WTC11 (cell line): ENCODE results near the gene ZNF750. TPM values are rescaled to one million over a fixed set of nuclear protein-coding genes. Genes with fewer than 3 reads are reported as not detected.

Experiments used
- ATAC-seq: fragments of 200-7000 bp; cut with Tn5 transposase; 2 replicates; pipeline ENCODE4 v1.10.0; 2021; ENCODE audit warnings: mild to moderate bottlenecking, moderate library complexity
- CTCF ChIA-PET: fragments of 300-600 bp; sonication (Branson Sonifier 250); formaldehyde crosslinking; loops from one replicate; lab custom pipeline; 2021; ENCODE audit warnings: antibody characterized with exemption; lab: Charles Lee
- POLR2A ChIA-PET: fragments of 350-600 bp; sonication (Branson Sonifier 250); formaldehyde crosslinking; loops from one replicate; lab custom pipeline; 2021; ENCODE audit warnings: antibody characterized with exemption; lab: Charles Lee
- DNase-seq: peaks from one replicate; pipeline ENCODE4 v3.0.0; 2021; ENCODE audit warnings: low spot score
- H3K27ac Mint-ChIP-seq: 2 replicates; pipeline ENCODE4 v1.8.0; 2021; ENCODE audit warnings: mixed read lengths
- H3K27me3 Mint-ChIP-seq: 2 replicates; pipeline ENCODE4 v1.8.0; 2021; ENCODE audit warnings: low read depth, mild to moderate bottlenecking, moderate library complexity, mixed read lengths
- H3K36me3 Mint-ChIP-seq: 2 replicates; pipeline ENCODE4 v1.8.0; 2021; ENCODE audit warnings: mixed read lengths
- H3K4me1 Mint-ChIP-seq: 2 replicates; pipeline ENCODE4 v1.8.0; 2022; ENCODE audit warnings: mixed read lengths
- H3K4me3 Mint-ChIP-seq: 2 replicates; pipeline ENCODE4 v1.8.0; 2021; ENCODE audit warnings: mild to moderate bottlenecking, moderate library complexity, mixed read lengths
- H3K9me3 Mint-ChIP-seq: 2 replicates; pipeline ENCODE4 v1.8.0; 2021; ENCODE audit warnings: mixed read lengths
- CBFB ChIP-seq: sonication (generic); formaldehyde crosslinking; IDR thresholded peaks from 2 replicates; pipeline ENCODE4 v1.8.1; 2022; ENCODE audit warnings: mild to moderate bottlenecking, low read depth, missing genetic modification reagents
- ESRRA ChIP-seq: sonication (generic); formaldehyde crosslinking; IDR thresholded peaks from 2 replicates; pipeline ENCODE4 v1.8.1; 2022; ENCODE audit warnings: mild to moderate bottlenecking, missing genetic modification reagents, borderline replicate concordance
- JAZF1 ChIP-seq: fragments of 250-450 bp; sonication (Bioruptor Pico); IDR thresholded peaks from 2 replicates; pipeline ENCODE4 v1.9.0; 2021; ENCODE audit warnings: moderate library complexity, mild to moderate bottlenecking, inconsistent platforms
- MXD4 ChIP-seq: fragments of 250-450 bp; sonication (Bioruptor Pico); IDR thresholded peaks from 2 replicates; pipeline ENCODE4 v1.8.0; 2021; ENCODE audit warnings: mild to moderate bottlenecking, moderate library complexity, borderline replicate concordance
- NFE2L1 ChIP-seq: sonication (generic); formaldehyde crosslinking; IDR thresholded peaks from 2 replicates; pipeline ENCODE4 v1.8.1; 2023; ENCODE audit warnings: missing genetic modification reagents
- NR1H2 ChIP-seq: sonication (generic); formaldehyde crosslinking; IDR thresholded peaks from 2 replicates; pipeline ENCODE4 v1.9.0; 2021; ENCODE audit warnings: mild to moderate bottlenecking, moderate library complexity, missing genetic modification reagents
- RELA ChIP-seq: sonication (generic); formaldehyde crosslinking; IDR thresholded peaks from 2 replicates; pipeline ENCODE4 v1.8.1; 2022; ENCODE audit warnings: missing genetic modification reagents, mild to moderate bottlenecking, borderline replicate concordance
- SOX15 ChIP-seq: fragments of 250-450 bp; sonication (Bioruptor Pico); IDR thresholded peaks from 2 replicates; pipeline ENCODE4 v1.9.0; 2021; ENCODE audit warnings: mild to moderate bottlenecking
- ZBTB21 ChIP-seq: sonication (generic); formaldehyde crosslinking; IDR thresholded peaks from 2 replicates; pipeline ENCODE4 v1.8.1; 2023; ENCODE audit warnings: mild to moderate bottlenecking, missing genetic modification reagents, borderline replicate concordance
- ZNF138 ChIP-seq: sonication (generic); formaldehyde crosslinking; conservative IDR thresholded peaks from 2 replicates; pipeline ENCODE4 v1.8.1; 2022; ENCODE audit warnings: mild to moderate bottlenecking, moderate library complexity, missing genetic modification reagents
- ZNF396 ChIP-seq: fragments of 250-450 bp; sonication (Bioruptor Pico); IDR thresholded peaks from 2 replicates; pipeline ENCODE4 v1.8.0; 2021; ENCODE audit warnings: mild to moderate bottlenecking, moderate library complexity, borderline replicate concordance
- total RNA-seq: library from RNA; stranded (reverse); gene quantifications from 3 replicates; pipeline ENCODE4 v1.2.3, GENCODE V29; 2021
- TF ChIP-seq, protein P1 (sequence below): fragments of 250-450 bp; sonication (Bioruptor Pico); IDR thresholded peaks from 2 replicates; pipeline ENCODE4 v1.8.0; 2021; ENCODE audit warnings: mild to moderate bottlenecking
- TF ChIP-seq, protein P2 (sequence below): fragments of 200-600 bp; IDR thresholded peaks from 2 replicates; pipeline ENCODE4 v1.8.0; 2022; ENCODE audit warnings: antibody characterized with exemption
- TF ChIP-seq, protein P3 (sequence below): sonication (generic); formaldehyde crosslinking; IDR thresholded peaks from 2 replicates; pipeline ENCODE4 v1.8.0; 2022; ENCODE audit warnings: mild to moderate bottlenecking, missing genetic modification reagents
- TF ChIP-seq, protein P4 (sequence below): fragments of 250-450 bp; sonication (Bioruptor Pico); IDR thresholded peaks from 2 replicates; pipeline ENCODE4 v2.1.2; 2022; ENCODE audit warnings: mild to moderate bottlenecking, moderate library complexity
- TF ChIP-seq, protein P5 (sequence below): fragments of 250-450 bp; sonication (Bioruptor Pico); IDR thresholded peaks from 2 replicates; pipeline ENCODE4 v1.9.0; 2021; ENCODE audit warnings: mild to moderate bottlenecking
- TF ChIP-seq, protein P6 (sequence below): sonication (generic); formaldehyde crosslinking; IDR thresholded peaks from 2 replicates; pipeline ENCODE4 v1.8.1; 2022; ENCODE audit warnings: mild to moderate bottlenecking, moderate library complexity, missing genetic modification reagents
- TF ChIP-seq, protein P7 (sequence below): sonication (generic); formaldehyde crosslinking; IDR thresholded peaks from 2 replicates; pipeline ENCODE4 v1.8.1; 2022; ENCODE audit warnings: mild to moderate bottlenecking, missing genetic modification reagents, moderate library complexity, borderline replicate concordance
- TF ChIP-seq, protein P8 (sequence below): sonication (generic); formaldehyde crosslinking; IDR thresholded peaks from 2 replicates; pipeline ENCODE4 v1.8.1; 2023; ENCODE audit warnings: mild to moderate bottlenecking, missing genetic modification reagents

The ZNF750 gene
- total RNA-seq, 1 experiment from 2014 or later = 0.04 TPM

DNA sequence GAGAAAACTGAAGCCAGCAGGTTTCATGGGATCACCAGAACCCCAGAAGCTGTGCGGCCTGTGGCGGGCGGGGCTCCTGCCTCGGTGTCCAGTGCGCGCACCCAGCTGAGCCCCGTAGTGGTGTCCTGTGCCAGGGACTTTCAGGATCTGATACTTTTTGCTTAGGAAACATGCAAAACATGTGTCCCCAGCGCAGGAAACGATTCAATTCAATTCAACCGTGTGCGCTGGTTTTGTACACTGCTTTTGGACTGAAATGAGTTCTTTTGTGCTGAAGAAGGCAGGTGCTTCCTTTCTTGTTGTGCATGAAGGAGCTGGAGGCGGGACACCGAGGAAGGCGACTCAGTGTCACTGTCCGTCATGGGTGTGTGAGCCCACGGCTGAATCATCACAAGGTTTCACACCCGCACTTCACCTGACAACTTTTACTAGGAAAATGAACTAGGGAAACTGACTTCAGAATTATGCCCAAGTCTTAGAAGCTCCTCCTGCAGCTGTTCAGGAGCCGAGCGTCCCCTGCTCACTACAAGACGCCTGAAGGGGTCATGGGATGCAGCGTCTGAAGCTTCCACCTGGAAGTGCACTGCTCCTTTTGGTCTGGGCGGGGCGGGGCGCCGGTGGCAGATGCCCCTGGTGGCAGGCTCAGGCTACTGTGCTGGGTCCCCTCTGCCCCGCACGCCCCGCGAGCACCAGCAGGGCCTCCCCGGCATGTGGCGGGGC lies 31.4 kb upstream of the ZNF750 start:
- H3K4me3 Mint-ChIP-seq = no peak overlapping the region
- POLR2A ChIA-PET = no interaction called here
- CTCF ChIA-PET = interaction anchor here (0.7 to 1.3 kb wide), 4 partner anchors 8 to 262 kb away, joined by 3 to 5 read pairs (median 4); no protein-coding TSS in a partner anchor

DNA sequence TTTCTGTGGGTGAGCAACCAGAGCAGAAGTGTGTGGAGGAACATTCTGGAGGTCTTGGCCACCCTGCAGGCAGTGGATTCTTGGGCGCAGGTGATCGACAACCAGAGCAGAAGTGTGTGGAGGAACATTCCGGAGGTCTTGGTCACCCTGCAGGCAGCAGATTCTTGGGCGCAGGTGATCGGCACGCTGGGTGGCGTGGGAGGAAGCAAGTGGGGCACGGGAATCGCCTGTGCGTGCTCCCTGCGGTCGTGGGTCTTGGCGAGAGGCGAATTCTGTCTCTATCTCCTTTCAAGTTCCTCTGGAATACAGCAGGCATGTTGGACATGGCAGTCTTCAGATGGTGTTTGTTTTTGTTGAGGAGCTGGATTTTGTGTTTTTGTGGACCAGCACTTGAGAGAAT lies 30.7 kb upstream of the ZNF750 start:
- Mint-ChIP-seq H3K4me1 (peaks cover 18% of the 10 kb centered on the region), H3K9me3 (no peaks in the 10 kb centered on the region), H3K27ac (peak overlapping the region; percentile 93), H3K27me3 (no peaks in the 10 kb centered on the region), H3K4me3 (no peak overlapping the region), H3K36me3 (peaks cover 11% of the 10 kb centered on the region)
- CTCF ChIA-PET = interaction anchor here (1.0 to 1.3 kb wide), 2 partner anchors 27 to 89 kb away, joined by 4 read pairs; no protein-coding TSS in a partner anchor
- TF ChIP-seq, protein P1, sequence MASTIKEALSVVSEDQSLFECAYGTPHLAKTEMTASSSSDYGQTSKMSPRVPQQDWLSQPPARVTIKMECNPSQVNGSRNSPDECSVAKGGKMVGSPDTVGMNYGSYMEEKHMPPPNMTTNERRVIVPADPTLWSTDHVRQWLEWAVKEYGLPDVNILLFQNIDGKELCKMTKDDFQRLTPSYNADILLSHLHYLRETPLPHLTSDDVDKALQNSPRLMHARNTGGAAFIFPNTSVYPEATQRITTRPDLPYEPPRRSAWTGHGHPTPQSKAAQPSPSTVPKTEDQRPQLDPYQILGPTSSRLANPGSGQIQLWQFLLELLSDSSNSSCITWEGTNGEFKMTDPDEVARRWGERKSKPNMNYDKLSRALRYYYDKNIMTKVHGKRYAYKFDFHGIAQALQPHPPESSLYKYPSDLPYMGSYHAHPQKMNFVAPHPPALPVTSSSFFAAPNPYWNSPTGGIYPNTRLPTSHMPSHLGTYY (CRISPR knock-in tag) = no peak
- no peak for TF ChIP-seq CBFB (CRISPR knock-in tag)
- TF ChIP-seq, protein P2, sequence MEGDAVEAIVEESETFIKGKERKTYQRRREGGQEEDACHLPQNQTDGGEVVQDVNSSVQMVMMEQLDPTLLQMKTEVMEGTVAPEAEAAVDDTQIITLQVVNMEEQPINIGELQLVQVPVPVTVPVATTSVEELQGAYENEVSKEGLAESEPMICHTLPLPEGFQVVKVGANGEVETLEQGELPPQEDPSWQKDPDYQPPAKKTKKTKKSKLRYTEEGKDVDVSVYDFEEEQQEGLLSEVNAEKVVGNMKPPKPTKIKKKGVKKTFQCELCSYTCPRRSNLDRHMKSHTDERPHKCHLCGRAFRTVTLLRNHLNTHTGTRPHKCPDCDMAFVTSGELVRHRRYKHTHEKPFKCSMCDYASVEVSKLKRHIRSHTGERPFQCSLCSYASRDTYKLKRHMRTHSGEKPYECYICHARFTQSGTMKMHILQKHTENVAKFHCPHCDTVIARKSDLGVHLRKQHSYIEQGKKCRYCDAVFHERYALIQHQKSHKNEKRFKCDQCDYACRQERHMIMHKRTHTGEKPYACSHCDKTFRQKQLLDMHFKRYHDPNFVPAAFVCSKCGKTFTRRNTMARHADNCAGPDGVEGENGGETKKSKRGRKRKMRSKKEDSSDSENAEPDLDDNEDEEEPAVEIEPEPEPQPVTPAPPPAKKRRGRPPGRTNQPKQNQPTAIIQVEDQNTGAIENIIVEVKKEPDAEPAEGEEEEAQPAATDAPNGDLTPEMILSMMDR = no peak
- TF ChIP-seq, protein P3, sequence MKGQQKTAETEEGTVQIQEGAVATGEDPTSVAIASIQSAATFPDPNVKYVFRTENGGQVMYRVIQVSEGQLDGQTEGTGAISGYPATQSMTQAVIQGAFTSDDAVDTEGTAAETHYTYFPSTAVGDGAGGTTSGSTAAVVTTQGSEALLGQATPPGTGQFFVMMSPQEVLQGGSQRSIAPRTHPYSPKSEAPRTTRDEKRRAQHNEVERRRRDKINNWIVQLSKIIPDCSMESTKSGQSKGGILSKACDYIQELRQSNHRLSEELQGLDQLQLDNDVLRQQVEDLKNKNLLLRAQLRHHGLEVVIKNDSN (CRISPR knock-in tag) = no peak
- no peak for TF ChIP-seq JAZF1 (CRISPR knock-in tag)
- no peak for TF ChIP-seq MXD4 (CRISPR knock-in tag)
- TF ChIP-seq, protein P4, sequence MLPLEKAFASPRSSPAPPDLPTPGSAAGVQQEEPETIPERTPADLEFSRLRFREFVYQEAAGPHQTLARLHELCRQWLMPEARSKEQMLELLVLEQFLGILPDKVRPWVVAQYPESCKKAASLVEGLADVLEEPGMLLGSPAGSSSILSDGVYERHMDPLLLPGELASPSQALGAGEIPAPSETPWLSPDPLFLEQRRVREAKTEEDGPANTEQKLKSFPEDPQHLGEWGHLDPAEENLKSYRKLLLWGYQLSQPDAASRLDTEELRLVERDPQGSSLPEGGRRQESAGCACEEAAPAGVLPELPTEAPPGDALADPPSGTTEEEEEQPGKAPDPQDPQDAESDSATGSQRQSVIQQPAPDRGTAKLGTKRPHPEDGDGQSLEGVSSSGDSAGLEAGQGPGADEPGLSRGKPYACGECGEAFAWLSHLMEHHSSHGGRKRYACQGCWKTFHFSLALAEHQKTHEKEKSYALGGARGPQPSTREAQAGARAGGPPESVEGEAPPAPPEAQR (CRISPR knock-in tag) = no peak
- TF ChIP-seq NR1H2 (CRISPR knock-in tag) = no peak
- no peak for TF ChIP-seq NFE2L1 (CRISPR knock-in tag)
- no peak for TF ChIP-seq ESRRA (CRISPR knock-in tag)
- no peak for ATAC-seq
- DNase-seq = no peak
- POLR2A ChIA-PET = no interaction called here

More for the DNA sequence above, 31.4 kb upstream of the ZNF750 start:
- TF ChIP-seq ZBTB21 (CRISPR knock-in tag) (no peak), ESRRA (CRISPR knock-in tag) (no peak)
- DNase-seq = peak; percentile 38
- H3K9me3 Mint-ChIP-seq = no peaks in the 10 kb centered on the region
- no peaks in the 10 kb centered on the region for H3K27me3 Mint-ChIP-seq
- ATAC-seq = peak; percentile 56
- H3K4me1 Mint-ChIP-seq = peaks cover 20% of the 10 kb centered on the region
- H3K27ac Mint-ChIP-seq = no peak overlapping the region
- peaks cover 11% of the 10 kb centered on the region for H3K36me3 Mint-ChIP-seq

DNA sequence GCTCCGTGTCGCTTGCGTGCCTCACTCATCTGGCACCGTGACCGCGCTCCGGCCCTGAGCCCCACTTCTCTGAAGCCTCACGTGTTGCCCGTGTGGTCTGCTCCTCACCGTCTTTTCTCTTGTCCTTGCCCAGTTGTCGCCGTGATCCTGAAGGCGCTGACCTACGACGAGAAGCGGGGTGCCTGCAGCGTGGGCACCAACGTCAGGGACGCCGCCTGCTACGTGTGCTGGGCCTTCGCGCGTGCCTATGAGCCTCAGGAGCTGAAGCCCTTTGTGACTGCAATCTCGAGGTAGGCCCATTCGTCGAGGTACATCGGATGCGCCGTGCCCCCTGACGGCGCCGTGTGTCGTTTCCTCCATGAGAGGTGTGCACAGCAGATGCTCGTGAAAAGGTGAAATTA lies 30.3 kb upstream of the ZNF750 start:
- H3K4me3 Mint-ChIP-seq = no peak overlapping the region
- H3K9me3 Mint-ChIP-seq = no peaks in the 10 kb centered on the region
- DNase-seq (no peak), ATAC-seq (no peak)
- CTCF ChIA-PET = interaction anchor here (1.5 kb wide), 1 partner anchor 88 kb away, joined by 5 read pairs; no protein-coding TSS in a partner anchor
- POLR2A ChIA-PET = no interaction called here
- peaks cover 14% of the 10 kb centered on the region for H3K4me1 Mint-ChIP-seq
- peaks cover 11% of the 10 kb centered on the region for H3K36me3 Mint-ChIP-seq
- H3K27ac Mint-ChIP-seq = peak overlapping the region; percentile 93
- no peaks in the 10 kb centered on the region for H3K27me3 Mint-ChIP-seq
- TF ChIP-seq, protein P5, sequence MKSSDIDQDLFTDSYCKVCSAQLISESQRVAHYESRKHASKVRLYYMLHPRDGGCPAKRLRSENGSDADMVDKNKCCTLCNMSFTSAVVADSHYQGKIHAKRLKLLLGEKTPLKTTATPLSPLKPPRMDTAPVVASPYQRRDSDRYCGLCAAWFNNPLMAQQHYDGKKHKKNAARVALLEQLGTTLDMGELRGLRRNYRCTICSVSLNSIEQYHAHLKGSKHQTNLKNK (CRISPR knock-in tag) = no peak
- TF ChIP-seq ZNF396 (CRISPR knock-in tag) (no peak), ZNF138 (no peak), RELA (CRISPR knock-in tag) (no peak), SOX15 (no peak), MXD4 (CRISPR knock-in tag) (no peak)
- TF ChIP-seq, protein P6, sequence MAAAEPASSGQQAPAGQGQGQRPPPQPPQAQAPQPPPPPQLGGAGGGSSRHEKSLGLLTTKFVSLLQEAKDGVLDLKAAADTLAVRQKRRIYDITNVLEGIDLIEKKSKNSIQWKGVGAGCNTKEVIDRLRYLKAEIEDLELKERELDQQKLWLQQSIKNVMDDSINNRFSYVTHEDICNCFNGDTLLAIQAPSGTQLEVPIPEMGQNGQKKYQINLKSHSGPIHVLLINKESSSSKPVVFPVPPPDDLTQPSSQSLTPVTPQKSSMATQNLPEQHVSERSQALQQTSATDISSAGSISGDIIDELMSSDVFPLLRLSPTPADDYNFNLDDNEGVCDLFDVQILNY (CRISPR knock-in tag) = no peak
- TF ChIP-seq, protein P7, sequence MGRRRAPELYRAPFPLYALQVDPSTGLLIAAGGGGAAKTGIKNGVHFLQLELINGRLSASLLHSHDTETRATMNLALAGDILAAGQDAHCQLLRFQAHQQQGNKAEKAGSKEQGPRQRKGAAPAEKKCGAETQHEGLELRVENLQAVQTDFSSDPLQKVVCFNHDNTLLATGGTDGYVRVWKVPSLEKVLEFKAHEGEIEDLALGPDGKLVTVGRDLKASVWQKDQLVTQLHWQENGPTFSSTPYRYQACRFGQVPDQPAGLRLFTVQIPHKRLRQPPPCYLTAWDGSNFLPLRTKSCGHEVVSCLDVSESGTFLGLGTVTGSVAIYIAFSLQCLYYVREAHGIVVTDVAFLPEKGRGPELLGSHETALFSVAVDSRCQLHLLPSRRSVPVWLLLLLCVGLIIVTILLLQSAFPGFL (CRISPR knock-in tag) = no peak
- TF ChIP-seq, protein P8, sequence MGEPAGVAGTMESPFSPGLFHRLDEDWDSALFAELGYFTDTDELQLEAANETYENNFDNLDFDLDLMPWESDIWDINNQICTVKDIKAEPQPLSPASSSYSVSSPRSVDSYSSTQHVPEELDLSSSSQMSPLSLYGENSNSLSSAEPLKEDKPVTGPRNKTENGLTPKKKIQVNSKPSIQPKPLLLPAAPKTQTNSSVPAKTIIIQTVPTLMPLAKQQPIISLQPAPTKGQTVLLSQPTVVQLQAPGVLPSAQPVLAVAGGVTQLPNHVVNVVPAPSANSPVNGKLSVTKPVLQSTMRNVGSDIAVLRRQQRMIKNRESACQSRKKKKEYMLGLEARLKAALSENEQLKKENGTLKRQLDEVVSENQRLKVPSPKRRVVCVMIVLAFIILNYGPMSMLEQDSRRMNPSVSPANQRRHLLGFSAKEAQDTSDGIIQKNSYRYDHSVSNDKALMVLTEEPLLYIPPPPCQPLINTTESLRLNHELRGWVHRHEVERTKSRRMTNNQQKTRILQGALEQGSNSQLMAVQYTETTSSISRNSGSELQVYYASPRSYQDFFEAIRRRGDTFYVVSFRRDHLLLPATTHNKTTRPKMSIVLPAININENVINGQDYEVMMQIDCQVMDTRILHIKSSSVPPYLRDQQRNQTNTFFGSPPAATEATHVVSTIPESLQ (CRISPR knock-in tag) = no peak
